T-helper 2 cell (primary cell): Measurements from ENCODE around the gene DDX39A.
A peak's percentile ranks its signal among the peaks of the same experiment; 100 is the strongest.

Experiments used
- DNase-seq, 5 experiments: peaks; one replicate each; pipeline versions ENCODE4 v3.0.0 to v3.0.0-alpha.2; 2012 to 2022

Gene DDX39A

GRCh38 chr19:14434543-14435319 lies 15.6 kb upstream of the DDX39A start:
- no peak for DNase-seq

GRCh38 chr19:14433554-14434501 lies 14.7 kb upstream of the DDX39A start:
- DNase-seq = peak in 3 of 5 experiments; percentile 29 to 55 (median 51)

- peak in 2 of 5 experiments; percentile 28 to 61 for DNase-seq
Measured at GRCh38 chr19:14432791-14433553, 13.8 kb upstream of the DDX39A start, which contains the start of gene PKN1. PKN1 (plus strand) TSS chr19:14433306; CDS start chr19:14433522, 216 bp downstream.

GRCh38 chr19:14430712-14431111 lies 11.6 kb upstream of the DDX39A start:
- no peak for DNase-seq

GRCh38 chr19:14428882-14429416 lies 9.8 kb upstream of the DDX39A start:
- DNase-seq = no peak

- no peak for DNase-seq
Measured at GRCh38 chr19:14427461-14427860, 8.3 kb upstream of the DDX39A start.

GRCh38 chr19:14425696-14426138 lies 6.6 kb upstream of the DDX39A start:
- DNase-seq = no peak

- peak in 2 of 5 experiments; percentile 75 to 88 for DNase-seq
Measured at GRCh38 chr19:14418856-14419105, 360 bp downstream of the DDX39A start.

- DNase-seq = no peak
Measured at GRCh38 chr19:14416817-14417231, 2.3 kb downstream of the DDX39A start.

- no peak for DNase-seq
Measured at GRCh38 chr19:14414926-14415690, 4.0 kb downstream of the DDX39A start.

GRCh38 chr19:14413693-14414181 lies 5.4 kb downstream of the DDX39A start:
- DNase-seq = no peak

GRCh38 chr19:14412996-14413692 lies 6.0 kb downstream of the DDX39A start:
- DNase-seq = peak in 1 of 5 experiments; percentile 2

GRCh38 chr19:14412324-14412995 lies 6.7 kb downstream of the DDX39A start:
- DNase-seq = no peak

GRCh38 chr19:14411938-14412245 lies 7.2 kb downstream of the DDX39A start:
- DNase-seq = no peak

- DNase-seq = peak in 1 of 5 experiments; percentile 16
Measured at GRCh38 chr19:14411161-14411937, 7.8 kb downstream of the DDX39A start.

GRCh38 chr19:14410091-14411051 lies 8.8 kb downstream of the DDX39A start:
- peak in 2 of 5 experiments; percentile 69 to 91 for DNase-seq

- peak in 2 of 5 experiments; percentile 56 to 68 for DNase-seq
Measured at GRCh38 chr19:14409146-14410023, 9.8 kb downstream of the DDX39A start.
